ENCODE measurements around the gene NFYA. TPM values are rescaled to one million over a fixed set of nuclear protein-coding genes. Genes with fewer than 3 reads are reported as not detected.
A peak's percentile ranks its signal among the peaks of the same experiment; 100 is the strongest.

NFYA gene
- total RNA-seq, 1 donor from 2014 or later: 21.0 TPM

DNA sequence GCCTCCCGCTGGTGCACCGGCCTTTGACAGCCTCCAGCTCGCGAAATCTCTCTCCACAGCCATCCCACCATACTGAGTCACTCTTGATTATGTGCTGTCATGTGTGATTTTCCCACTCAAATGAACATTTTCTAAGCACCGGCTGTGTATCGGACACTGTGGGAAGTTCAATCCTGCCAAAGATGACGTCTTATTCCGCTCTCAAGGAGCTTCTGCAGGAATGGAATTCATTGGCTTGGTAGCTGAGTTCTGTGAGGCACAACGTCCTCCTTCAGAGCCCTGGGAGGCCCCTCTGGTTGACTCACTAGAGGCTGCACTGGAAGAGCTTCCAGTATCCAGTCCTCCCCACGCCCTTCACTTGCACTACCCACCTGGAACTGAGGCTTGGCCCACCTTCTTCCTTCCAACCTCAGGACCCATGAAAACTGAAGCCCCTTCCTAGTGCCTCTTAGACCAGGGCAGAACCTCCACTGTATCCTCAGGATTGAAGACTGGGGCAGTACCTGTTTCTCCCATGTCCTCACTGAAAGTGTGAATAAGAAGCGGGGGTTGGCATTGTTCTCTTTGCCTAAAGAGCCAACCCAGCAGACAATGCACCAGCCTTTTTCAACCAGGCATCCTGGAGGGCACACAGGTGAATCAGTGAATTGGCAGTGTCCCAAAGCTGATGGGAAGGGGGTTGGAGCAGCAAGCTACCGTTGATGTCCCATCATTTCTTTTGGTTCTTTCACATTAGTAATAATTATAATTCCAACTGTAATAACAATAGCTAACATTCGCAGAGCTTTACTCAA is 35.5 kb upstream of the NFYA start:
- DNase-seq (no peak), ATAC-seq (no peak)
- Histone ChIP-seq H3K27me3 (ENCODE audit: low read depth) (no peaks in the 10 kb centered on the region), H3K27ac (no peak overlapping the region), H3K4me3 (no peak overlapping the region), H3K4me1 (no peaks in the 10 kb centered on the region), H3K36me3 (no peaks in the 10 kb centered on the region), H3K9me3 (no peaks in the 10 kb centered on the region)
- intact Hi-C loops (cut with DNase I): no loop called here
- TF ChIP-seq, protein P1, sequence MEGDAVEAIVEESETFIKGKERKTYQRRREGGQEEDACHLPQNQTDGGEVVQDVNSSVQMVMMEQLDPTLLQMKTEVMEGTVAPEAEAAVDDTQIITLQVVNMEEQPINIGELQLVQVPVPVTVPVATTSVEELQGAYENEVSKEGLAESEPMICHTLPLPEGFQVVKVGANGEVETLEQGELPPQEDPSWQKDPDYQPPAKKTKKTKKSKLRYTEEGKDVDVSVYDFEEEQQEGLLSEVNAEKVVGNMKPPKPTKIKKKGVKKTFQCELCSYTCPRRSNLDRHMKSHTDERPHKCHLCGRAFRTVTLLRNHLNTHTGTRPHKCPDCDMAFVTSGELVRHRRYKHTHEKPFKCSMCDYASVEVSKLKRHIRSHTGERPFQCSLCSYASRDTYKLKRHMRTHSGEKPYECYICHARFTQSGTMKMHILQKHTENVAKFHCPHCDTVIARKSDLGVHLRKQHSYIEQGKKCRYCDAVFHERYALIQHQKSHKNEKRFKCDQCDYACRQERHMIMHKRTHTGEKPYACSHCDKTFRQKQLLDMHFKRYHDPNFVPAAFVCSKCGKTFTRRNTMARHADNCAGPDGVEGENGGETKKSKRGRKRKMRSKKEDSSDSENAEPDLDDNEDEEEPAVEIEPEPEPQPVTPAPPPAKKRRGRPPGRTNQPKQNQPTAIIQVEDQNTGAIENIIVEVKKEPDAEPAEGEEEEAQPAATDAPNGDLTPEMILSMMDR (IDR thresholded peaks at IDR 0.05): no peak

DNA sequence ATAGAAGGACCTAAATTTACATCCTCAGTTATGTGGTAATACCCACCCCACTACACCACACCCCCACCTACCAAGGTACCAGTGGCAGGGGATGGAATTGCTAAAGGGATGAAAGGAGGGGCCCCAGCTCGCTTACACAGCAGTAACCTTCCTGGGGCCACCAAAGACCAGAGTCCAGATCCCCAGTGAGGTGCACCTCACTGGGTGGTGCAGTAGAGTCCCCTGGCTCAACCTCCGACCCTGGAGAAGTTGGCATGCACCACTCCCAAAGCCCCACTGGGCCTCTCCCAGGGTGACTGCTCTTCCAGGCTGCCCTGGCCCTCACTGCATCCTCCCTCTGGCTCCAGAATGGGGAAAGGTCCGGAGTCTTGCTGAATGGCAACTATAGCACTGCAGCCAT is 34.6 kb upstream of the NFYA start:
- intact Hi-C loops (cut with DNase I): no loop called here
- Histone ChIP-seq H3K4me3 (no peak overlapping the region), H3K4me1 (no peaks in the 10 kb centered on the region), H3K27ac (no peak overlapping the region), H3K27me3 (ENCODE audit: low read depth) (no peaks in the 10 kb centered on the region), H3K9me3 (no peaks in the 10 kb centered on the region), H3K36me3 (no peaks in the 10 kb centered on the region)
- ATAC-seq (no peak), DNase-seq (no peak)
- TF ChIP-seq, protein P1 (IDR thresholded peaks at IDR 0.05): no peak

DNA sequence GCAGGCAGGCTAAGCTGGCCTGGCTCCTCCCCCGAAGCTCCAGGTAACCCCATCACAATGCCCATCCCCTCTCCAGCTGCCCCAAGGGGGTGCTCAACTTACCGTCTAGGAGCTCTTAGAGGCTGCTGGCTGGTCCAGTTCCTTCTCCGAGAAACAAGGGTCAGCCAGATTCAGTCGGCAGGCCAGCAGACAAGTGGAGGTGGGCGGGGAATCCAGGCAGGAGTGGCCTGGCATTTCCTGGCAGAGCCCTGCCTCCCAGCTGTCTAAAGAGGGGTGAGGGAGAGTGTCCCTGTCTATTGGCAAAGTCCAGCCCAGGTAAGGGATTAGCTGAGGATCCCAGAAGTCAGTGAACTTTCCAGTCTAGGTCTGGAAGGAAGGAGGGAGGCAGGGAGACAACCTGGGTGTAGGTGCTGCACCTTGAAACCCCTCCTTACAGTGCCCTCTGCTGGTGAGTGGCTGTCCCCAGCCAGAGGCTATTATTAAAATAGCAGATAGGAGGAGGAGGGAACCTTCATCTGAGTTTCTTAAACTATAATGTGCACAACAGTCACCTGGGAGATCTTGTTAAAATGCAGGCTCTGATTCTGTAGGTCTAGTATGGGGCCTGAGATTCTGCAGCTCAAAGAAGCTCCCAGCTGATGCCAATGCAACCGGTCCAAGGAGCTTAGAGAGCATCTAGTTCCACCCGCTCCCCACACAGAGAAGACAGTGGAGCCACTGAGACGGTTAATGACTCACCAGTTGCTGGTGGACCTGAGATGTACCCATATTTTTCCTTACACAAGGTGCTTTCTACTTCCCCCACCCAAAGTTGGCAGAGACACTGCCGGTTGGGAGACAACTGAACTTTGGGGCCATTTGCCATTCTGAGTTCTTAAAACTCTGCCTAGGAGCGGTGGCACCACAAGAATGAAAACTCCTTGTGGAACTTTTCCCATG is 33.4 kb upstream of the NFYA start, which contains the start of gene UNC5CL:
UNC5CL (minus strand) TSS at position 162 of the 939 bp plus-strand sequence. CDS start 4,147 bp downstream, outside the sequence.
- peak; percentile 60 for DNase-seq
- intact Hi-C loops (cut with DNase I): no loop called here
- TF ChIP-seq, protein P1 (IDR thresholded peaks at IDR 0.05): peak; percentile 73
- Histone ChIP-seq H3K36me3 (no peaks in the 10 kb centered on the region), H3K4me3 (no peak within 1 kb of the TSS), H3K9me3 (no peaks in the 10 kb centered on the region), H3K4me1 (no peaks in the 10 kb centered on the region), H3K27me3 (ENCODE audit: low read depth) (no peaks in the 10 kb centered on the region), H3K27ac (no peak within 1 kb of the TSS)
- peak; percentile 76 to 83 for ATAC-seq

DNA sequence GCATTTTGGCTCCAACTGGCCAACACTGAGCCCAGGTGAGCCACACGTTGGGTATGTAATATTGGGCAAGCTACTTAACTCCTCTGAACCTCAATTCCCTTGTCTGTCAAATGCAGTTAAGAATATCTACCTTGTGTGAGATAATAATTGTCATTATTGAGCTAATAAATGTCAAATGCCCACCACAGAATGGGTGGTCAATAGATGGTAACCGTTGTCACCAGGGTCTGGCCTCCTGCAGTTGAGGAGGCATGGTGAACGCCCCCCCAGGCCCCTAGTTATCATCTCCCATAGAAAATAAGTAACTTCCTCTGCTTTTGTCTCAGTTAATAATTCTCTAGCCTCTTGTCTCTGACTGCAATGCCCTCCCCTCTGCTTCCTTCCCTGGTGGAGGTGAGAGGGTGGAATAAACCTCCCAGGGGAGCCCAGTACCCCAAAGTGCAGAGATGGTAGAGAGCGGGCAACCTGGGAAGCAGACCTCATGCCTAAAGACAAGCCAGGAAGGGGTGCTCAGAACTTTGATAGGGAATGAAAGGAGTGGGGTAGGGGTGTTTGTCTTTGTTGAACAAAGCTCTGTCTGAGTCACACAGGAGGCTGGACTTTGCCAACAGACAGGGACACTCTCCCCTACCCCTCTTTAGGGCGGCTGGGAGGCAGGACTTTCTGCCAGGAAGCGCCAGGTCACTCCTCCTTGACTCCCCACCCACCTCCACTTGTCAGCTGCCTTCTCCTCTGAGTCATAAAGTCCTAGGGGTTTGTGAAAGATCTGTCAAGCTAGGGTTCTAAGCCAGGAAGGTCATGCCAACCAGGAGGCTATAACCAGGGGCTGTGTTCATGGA is 32.5 kb upstream of the NFYA start:
- H3K9me3 ChIP-seq: no peaks in the 10 kb centered on the region
- H3K27ac ChIP-seq: no peak overlapping the region
- no peak overlapping the region for H3K4me3 ChIP-seq
- H3K36me3 ChIP-seq: no peaks in the 10 kb centered on the region
- TF ChIP-seq, protein P1 (IDR thresholded peaks at IDR 0.05): no peak
- ATAC-seq: peak; percentile 34 to 77
- no peaks in the 10 kb centered on the region for H3K27me3 ChIP-seq (ENCODE audit: low read depth)
- intact Hi-C loops (cut with DNase I): no loop called here
- no peak for DNase-seq
- H3K4me1 ChIP-seq: no peaks in the 10 kb centered on the region

Measured in lower lobe of right lung (tissue), 2 donors.